GM10847 (cell line): ENCODE measurements around the gene GAREM2.

ENCODE experiments used
- POLR2A ChIP-seq: IDR thresholded peaks from 2 replicates; pipeline ENCODE4 v1.6.1; 2011; ENCODE audit not compliant: insufficient read length; ENCODE audit errors: extremely low read depth

GAREM2 gene

DNA sequence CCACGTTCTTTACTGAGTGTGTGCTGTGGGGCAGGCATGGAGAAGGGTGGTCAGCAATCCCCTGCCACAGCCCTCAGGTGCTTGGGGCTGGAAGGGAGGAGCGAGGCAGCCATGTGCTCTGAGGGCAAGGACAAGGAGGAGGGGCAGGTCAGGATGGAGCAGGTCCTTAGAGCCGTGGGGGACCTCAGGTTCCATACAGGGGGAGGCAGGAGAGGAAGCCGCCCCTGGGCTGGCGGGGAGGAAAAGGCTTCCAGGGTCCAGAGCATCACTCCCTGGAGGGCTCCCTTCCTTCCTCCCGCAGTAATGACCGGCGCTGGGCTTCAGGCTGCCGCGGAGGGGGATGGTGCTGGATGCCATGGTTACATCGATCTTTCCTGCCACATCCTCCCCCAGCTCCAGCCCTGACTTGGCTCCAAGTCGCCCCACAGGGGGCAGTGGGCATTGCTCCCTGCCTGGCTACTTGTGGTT, 6.6 kb downstream of the GAREM2 start:
- no peak for TF ChIP-seq POLR2A

DNA sequence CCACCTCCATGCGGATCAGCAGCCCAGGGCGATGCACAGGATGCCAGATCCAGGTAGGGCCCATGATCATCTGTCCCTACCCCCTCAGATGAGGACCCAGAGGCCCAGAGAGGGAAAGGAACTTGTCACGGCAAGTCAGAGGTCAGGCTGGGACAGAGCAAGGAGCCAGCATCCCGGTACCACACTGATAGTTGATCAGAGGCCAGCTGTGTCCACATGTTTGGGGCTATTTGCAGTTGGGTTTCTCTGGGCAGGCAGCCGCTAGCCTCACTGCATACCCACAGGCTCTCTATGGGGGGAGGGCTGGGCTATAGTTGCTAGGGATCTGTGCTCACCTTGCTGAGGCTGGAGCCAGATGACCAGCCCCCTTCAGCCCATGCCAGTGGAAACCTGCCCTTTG, 9.6 kb downstream of the GAREM2 start:
- TF ChIP-seq POLR2A, result no peak

DNA sequence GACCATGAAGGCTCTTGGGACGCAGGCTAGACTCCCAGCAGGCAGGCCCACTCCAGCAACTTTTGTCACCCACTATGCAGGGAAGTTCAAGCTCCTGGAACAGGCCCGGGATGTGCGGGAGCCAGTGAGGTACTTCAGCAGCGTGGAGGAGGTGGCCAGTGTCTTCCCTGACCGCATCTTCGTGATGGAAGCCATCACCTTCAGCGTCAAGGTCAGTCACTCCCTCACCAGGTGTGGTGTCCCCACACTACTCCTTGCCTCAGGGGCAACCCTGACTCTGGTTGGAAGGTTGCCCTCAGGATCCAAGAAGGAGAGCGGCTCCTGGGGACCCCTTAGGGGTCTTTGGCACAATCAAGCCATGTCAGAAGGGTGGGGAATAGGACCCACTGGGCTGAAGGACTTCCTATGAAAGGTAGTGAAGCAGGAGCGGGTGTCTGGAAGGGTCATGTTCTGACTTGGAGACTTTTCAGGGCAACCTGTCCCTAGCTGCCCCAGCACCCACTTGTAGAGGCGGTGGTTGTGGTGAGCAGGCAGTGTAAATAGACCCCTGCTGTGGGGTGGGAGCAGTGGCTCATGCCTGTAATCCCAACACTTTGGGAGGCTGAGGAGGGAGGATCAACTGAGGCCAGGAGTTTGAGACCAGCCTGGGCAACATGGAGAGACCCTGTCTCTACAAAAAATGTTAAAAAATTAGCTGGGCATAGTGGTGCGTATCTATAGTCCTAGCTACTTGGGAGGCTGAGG, 10.2 kb downstream of the GAREM2 start:
- TF ChIP-seq POLR2A, result no peak

DNA sequence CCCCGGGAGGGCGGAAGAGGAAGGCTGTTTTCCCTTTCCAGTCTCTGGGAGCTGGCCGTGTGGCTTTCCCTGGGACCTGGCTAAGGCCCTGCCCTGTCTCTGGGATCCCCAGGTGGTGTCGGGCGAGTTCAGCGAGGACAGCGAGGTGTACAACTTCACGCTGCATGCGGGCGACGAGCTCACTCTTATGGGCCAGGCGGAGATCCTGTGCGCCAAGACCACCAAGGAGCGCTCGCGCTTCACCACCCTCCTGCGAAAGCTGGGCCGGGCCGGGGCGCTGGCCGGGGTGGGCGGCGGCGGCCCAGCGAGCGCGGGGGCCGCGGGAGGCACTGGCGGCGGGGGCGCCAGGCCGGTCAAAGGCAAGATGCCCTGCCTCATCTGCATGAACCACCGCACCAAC, 11.2 kb downstream of the GAREM2 start:
- no peak for TF ChIP-seq POLR2A

DNA sequence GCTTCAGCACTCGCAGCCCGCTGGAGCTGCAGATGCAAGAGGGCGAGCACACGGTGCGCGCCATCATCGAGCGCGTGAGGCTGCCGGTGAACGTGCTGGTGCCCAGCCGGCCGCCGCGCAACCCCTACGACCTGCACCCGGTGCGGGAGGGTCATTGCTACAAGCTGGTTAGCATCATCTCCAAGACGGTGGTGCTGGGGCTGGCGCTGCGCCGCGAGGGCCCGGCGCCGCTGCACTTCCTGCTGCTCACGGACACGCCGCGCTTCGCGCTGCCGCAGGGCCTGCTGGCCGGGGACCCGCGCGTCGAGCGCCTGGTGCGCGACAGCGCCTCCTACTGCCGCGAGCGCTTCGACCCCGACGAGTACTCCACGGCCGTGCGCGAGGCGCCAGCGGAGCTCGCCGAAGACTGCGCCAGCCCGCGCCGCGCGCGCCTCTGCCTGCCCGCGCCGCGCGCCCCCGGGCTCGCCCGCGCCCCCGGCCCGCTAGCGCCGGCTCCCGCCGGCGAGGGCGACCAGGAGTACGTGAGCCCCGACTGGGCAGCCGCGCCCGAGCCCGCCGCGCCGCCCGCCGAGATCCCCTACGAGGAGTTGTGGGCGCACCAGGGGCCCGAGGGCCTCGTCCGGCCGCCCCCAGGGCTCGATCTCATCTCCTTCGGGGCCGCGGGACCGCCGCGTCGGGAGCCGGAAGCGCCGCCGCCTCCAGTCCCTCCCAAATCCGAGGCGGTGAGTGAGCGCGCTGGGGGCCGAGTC, 11.8 kb downstream of the GAREM2 start:
- TF ChIP-seq POLR2A, result no peak

DNA sequence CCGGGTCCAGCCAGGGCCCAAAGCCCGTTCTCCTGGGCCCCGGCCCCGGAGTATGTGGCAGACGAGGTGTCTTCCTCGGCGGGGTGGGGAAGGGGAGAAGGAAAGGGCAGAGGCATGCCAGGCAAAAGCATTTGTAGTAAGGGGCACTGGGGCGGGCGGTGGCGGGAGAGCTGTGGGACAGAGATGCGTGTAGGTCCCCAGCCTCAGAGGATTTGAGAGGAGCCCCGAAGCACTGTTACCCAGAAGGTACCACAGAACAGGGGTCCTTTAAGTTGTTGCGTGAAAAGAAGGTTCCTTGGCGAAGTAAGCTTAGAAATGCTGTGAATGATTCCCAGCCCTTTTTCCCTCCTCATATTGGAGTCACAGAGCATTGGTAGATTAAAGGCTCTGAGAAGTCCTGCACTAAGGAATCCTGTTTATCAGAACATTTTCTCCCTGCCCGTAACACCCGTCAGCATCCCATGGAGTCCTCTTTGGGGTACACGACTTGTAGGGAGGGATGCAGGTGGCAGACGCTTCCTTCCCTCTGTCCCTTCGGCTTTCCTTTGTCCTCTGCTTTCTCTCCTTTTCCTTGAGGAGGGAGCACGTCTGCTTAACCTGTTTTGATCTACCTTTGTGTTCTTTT, 12.5 kb downstream of the GAREM2 start:
- no peak for TF ChIP-seq POLR2A

DNA sequence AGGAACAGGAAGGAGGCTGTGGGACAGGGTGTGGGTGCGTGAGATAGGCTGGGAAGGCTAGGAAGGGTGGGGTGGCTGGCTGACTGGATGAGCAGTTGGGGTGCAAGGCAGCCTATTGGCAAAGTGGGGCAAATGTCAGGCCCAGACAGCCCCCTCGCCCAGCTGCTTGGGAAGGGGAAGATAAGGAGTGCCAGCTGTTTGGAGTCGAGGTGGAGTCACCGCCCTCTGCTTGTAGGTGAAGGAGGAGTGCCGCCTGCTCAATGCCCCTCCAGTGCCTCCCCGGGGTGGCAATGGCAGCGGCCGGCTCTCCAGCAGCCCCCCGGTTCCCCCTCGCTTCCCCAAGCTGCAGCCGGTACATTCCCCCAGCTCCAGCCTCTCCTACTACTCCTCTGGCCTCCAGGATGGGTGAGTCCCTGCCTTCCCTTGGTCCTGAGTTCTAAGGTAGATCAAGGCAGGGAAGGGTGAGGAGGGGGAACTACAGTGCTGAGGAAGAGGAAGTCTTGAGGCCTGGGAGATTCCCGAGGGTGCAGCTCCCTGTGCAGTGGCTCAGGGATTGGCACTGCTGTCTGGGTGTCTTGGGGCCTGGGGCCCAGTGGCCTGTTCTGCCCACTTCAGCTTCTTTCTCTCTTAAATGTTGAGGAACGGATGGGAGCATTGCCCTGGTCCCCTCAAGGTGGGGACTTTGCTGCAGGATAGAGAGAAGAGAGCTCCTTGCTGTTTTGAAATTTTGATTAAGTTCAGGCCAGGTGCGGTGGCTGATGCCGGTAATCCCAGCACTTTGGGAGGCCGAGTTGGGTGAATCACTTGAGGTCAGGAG, 13.3 kb downstream of the GAREM2 start:
- no peak for TF ChIP-seq POLR2A

DNA sequence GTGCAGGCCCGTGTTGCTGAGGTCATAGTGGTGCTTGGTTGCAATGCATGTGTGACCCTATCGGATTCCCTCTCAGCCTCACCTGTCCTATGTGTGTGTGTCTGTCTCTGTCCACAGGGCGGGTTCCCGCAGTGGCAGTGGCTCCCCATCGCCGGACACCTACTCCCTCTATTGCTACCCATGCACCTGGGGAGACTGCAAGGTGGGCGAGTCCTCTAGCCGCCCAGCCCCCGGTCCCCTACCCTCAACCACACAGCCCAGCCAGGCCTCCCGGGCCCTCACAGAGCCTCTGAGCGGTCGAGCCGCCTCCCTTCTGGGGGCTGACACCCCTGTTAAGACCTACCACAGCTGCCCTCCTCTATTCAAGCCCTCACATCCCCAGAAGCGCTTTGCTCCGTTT, 14.2 kb downstream of the GAREM2 start:
- TF ChIP-seq POLR2A, result no peak

DNA sequence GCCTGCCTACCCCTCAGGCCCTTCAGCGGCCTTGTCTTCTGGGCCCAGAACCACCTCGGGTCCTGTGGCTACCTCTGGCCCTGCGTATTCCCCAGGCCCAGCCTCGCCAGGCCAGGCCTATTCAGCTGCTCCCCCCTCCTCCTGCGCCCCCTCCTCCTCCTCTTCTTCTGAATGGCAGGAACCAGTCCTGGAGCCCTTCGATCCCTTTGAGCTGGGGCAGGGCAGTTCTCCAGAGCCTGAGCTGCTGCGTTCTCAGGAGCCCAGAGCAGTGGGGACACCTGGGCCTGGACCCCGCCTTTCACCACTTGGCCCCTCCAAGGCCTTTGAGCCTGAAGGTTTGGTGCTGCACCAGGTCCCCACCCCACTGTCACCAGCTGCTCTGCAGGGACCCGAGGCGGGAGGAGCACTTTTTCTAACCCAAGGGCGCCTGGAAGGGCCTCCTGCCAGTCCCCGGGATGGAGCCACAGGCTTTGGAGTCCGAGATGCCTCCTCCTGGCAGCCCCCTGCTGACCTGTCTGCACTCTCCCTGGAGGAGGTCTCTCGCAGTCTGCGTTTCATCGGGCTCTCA, 14.7 kb downstream of the GAREM2 start:
- TF ChIP-seq POLR2A, result no peak

DNA sequence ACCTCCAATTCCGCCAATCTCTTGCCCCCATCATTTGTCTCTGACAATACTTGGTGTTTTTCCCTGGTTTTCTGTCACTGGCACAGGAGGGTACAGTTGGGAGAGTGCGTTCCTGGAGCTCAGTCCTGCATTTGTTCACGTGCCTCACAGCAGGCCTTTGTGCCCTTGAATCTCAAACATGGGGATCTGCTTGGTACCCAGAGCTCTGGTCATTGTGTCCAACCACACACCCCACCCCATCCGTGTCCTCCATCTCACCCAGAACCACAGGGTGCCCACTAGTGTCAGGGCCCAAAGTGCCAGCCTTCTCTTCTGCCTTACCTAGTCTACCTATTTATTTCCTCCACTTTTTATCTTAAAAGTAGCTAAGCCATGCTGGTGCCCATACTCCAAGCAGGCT, 16.2 kb downstream of the GAREM2 start:
- no peak for TF ChIP-seq POLR2A

DNA sequence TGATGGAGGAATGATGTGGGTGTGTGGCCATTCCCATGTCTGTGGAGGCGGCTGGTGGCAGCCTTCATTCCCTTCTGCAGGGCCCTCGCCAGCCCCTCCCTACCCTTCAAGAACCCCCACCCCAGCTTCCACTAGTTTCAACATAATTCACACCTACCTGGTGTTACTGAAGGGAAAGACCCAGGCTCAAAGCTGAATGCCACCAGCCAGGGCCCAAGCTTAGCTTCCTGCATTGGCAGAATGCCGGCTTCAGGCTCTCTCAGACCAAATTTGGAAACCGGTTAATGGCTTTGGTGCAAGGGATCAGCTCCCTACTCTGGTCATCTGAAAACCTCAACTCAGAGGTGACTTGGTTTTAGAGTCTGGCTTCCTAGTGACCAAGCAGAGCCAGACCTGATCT, 16.9 kb downstream of the GAREM2 start:
- TF ChIP-seq POLR2A, result no peak

DNA sequence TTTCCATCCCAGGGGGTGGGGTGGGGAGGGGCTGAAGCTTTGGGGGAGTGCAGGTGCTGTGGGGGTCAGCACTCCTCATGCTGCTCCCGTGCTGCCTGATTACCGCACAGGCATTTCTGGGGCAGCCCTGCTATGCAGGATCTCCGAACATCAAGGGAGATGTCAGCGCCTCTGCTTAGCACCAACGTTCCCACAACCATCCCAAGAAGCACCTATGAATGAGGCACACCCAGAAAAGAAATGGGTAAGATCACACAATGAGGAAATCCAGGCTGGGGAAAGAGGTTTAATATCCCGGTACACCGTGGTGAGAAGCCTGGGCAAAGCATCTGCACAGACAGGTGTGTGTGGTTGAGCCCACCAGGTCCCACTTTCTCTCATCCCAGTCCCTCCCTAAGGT, 17.5 kb downstream of the GAREM2 start:
- no peak for TF ChIP-seq POLR2A

DNA sequence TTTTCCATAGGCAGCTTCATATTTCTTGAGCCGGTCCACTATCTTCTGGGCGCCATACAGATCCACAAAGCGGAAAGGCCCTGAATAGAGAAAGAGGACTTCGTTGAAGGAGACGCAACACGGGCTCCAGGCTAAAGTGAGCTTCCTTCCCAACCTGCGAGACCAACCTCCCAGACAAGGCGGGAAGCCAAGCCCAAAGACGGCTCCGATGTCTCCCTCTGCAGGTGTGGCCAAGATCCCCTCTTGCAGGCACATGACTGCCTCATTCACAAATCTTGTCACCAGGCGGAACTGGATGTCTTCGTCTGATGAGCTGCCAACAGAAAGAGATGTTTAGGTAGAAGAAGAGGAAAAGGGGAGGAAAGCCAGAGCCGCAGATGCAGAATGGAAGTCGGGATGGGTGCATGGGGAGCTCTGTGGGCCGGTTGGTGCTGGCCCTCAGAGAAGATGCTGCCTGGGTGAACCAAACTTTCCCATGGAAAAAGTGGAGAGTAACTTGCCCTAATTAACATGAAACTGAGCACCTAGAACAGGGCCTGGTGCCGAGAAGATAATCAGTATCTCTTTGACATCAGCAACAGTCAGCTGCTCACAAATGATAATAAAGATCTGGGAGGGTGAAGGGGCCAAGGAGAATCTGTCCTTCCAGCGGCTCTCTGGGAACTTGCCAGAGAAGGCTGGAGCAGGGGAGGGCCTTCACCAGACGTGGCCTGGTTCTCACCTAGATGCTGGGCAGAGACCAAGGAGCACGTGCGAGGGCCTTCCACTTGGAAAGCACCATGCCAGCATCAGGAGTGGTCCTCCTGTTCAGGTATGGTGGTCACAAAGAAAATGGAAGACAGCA, 18.6 kb downstream of the GAREM2 start:
- no peak for TF ChIP-seq POLR2A

DNA sequence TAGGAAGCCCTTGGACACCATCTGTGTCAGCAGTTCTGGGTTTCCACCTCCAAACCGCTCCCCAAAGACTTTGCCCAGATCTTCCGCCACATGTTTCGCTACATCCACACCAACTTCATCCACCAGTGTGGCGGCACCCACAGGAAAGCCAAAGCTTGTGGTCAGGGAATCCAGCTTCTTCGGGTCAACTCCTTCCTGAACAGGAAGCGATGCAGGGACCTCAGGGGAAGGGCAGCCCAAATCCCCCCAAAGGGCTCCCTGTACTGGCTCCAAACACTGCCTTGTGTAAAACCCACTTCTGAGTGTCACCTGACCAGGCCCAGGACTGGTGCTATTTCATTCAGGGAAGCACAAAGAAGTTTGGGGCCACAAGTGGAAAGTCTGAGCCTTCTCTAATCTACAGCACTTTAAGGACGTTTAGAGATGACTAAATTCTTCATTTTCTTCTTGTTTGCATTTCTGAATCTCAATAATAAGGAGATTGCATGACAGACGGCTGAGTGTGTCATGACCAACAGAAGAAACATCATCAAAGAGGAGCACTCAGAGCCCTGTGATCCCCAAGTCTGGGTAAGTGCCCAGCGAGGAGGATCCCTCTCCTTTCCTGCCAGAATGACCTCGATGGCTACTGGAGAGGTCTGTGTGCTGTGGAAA, 20.8 kb downstream of the GAREM2 start:
- no peak for TF ChIP-seq POLR2A
